Stimulated activated CD4-positive, alpha-beta T cell treated with anti-CD3 and anti-CD28 coated beads, Interleukin-1b, Interleukin-23, amount 100 ng/mL, for 1 hour (primary cell): ENCODE measurements around the gene ATP7B.
"Not testable (repeated sequence)": the region's sequence is repeated elsewhere in the genome, so short reads cannot be mapped to it uniquely, and the experiment has no call there.

Experiments used
- DNase-seq, 2 donors: peaks; one replicate each; pipeline ENCODE4 v3.0.0-alpha.2; 2020; ENCODE audit warnings: low read depth in 2 of 2

ATP7B gene

GRCh38 chr13:52010890-52011631 lies at the start of gene ATP7B:
Gene ATP7B (minus strand): TSS chr13:52011450. CDS start chr13:52011337, 113 bp downstream.
- DNase-seq = no peak

GRCh38 chr13:52053460-52053859 lies 42.2 kb upstream of the ATP7B start:
- no peak for DNase-seq

- DNase-seq = no peak
These were observed 40.1 kb upstream of the ATP7B start for GRCh38 chr13:52051400-52051799.

GRCh38 chr13:52048516-52048915 lies 37.3 kb upstream of the ATP7B start:
- no peak for DNase-seq

DNA sequence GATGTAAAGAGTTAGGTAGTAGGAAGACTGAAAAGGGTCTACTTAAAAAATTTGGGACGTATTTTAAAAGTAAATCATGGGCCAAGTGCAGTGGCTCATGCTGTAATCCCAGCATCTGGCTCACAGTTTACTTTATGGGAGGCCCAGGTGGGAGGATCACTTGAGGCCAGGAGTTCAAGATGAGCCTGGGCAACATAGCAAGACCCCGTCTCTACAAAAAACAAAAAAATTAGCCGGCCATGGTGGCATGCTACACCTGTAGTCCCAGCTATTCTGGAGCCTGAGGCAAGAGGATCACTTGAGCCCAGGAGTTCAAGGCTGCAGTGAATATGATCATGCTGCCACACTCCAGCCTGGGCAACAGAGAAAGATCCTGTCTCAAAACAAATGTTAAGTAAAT lies 36.2 kb upstream of the ATP7B start:
- DNase-seq = no peak

DNA sequence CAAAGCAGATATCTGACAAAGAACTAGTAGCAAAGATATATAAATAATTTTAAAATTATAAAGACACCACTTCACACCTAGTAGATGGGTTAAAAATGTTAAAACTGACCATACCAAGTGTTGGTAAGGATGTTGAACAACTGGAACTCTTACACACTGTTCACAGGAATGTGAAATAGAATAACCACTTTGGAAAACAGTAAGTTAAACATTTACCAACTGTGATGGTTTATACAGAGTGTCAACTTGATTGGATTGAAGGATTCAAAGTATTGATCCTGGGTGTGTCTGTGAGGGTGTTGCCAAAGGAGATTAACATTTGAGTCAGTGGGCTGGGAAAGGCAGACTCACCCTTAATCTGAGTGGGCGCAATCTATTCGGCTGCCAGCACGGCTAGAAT lies 32.4 kb upstream of the ATP7B start:
- no peak for DNase-seq

DNA sequence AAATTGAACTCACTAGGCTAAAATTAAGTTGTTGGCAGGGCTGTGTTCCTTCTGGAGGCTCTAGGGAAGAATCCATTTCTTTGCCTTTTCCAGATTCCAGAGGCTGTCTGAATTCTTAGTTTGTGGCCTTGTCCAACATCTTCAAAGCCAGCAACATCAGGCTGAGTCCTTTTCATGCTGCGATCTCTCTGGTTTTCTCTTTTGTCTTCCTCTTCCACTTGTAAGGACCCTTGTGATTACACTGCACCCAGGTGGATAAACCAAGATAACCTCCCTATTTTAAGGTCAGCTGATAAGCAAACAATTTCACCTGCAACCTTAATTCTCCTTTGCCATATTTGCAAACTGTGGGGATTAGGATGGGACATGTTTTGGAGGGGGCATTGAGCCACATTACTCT lies 24.8 kb upstream of the ATP7B start:
- DNase-seq = no peak

DNA sequence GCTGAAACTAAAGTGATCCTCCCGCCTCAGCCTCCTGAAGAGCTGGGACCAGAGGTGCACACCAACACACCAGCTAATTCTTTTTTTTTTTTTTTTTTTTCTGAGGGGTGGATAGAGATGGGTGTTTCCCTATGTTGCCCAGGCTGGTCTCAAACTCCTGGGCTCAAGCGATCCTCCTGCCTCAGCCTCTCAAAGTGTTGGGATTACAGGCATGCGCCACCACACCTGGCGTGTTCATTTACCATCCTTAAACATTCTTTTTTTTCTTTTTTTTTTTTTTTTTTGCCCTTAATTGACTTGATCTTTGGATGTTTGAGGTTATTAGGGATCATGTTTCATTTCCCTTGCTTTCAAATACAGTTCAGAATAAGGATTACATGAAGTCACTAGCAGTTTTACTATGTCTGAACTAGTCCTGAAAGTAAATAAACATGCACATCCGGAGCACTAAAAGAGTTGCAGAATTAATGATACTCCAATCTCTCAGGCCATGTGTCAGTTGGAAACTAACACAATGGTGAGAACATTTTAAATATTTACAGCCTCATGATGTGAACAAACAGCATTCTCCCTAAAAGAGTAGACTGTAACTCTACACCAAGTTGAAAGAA lies 23.5 kb upstream of the ATP7B start:
- DNase-seq = no peak

GRCh38 chr13:52033039-52033438 lies 21.8 kb upstream of the ATP7B start:
- no peak for DNase-seq

DNA sequence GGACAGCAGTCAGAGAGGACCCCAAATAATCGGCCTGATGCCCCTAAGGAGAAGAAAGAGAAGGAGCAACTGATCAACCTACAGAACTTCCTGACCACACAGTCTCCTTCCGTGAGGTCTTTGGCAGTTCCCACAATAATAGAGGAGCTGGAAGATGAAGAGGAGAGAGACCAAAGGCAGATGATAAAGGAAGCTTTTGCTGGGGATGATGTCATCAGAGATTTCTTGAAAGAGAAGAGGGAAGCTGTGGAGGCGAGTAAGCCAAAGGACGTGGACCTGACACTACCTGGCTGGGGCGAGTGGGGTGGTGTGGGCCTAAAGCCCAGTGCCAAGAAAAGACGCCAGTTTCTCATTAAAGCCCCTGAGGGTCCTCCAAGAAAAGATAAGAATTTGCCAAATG lies 19.2 kb upstream of the ATP7B start:
- not testable (repeated sequence) for DNase-seq

- DNase-seq = no peak
These were observed 18.3 kb upstream of the ATP7B start for GRCh38 chr13:52029569-52029968.

DNA sequence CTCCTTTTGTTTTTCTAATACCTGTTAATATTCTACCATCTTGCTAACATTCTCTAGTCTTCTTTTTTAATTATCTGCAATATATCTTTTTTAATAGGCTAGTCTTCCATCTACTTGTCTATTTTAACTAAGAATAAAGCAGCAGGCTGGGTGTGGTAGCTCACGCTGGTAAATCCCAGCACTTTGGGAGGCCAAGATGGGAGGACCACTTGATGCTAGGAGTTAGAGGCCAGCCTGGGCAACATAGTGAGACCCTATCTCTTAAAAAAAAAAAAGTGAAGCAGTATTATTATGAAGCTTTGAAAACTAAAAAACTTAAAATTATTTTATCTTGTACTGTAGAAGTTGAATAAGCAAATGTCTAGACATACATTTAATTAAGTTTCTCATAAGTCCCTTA lies 16.6 kb upstream of the ATP7B start:
- no peak for DNase-seq

- no peak for DNase-seq
These were observed 15.0 kb upstream of the ATP7B start for GRCh38 chr13:52026246-52026626.

DNA sequence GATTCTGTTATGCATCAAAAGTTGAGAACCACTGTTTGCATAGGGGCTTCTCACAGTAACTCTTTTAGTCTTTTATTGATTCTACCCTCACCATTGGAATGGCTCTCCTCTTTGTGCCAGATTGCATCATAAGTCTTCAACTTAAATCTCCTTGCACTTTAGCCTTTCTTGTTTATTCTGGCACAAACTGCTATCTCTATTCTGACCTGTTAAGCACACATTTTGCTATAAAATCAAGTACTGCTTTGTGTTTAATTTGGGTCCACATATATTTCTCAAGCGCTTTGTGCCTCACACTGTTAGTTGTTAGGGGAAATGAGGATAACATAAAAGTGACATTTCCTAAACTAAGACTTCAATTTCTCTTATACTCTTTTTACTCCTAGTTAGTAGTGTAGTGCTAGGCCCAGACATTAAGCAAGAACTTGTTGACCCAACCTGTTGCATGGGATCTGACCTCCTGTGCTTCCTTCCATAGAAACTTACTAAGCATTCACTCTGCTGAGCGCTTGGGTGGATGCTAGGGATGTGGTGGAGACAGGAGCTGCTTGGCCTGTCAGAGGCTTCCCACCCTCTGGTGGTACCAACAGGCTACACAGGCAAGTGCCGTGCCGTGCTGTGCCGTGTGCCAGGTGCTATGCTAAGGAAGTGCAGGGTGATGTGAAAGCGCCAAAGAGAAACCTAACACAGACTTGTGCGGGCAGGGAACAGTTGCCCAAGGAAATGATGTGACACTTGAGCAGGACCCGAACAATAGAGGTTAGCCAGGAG lies 14.4 kb upstream of the ATP7B start:
- no peak for DNase-seq

GRCh38 chr13:52024481-52024880 lies 13.2 kb upstream of the ATP7B start, which contains the start of gene UTP14C:
Gene UTP14C (plus strand): TSS chr13:52024691. CDS start chr13:52028805, 4,114 bp downstream.
- DNase-seq = no peak

GRCh38 chr13:52022356-52022755 lies 11.1 kb upstream of the ATP7B start:
- DNase-seq = no peak

- DNase-seq = no peak
These were observed 8.9 kb upstream of the ATP7B start for GRCh38 chr13:52020191-52020590.

- no peak for DNase-seq
These were observed 5.0 kb upstream of the ATP7B start for GRCh38 chr13:52016296-52016695.

DNA sequence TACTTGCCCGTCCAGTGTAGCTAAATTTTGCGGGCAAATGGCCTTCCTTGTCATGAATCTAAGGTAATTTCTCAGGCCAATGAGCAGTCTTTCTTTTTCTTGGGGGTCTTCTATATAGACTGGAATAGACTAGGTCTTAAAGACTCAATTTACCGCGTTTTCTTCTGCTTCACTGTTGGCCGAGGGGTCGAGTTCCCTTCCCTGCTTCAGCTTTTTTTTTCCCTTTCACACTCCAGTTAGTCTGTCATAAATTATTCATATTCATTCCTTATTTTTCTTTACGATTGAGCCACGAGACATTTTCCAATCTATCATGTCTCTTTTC lies 1.2 kb upstream of the ATP7B start:
- no peak for DNase-seq

- DNase-seq = peak; percentile 97 to 99
These were observed 622 bp upstream of the ATP7B start, which contains the start of gene ALG11 for GRCh38 chr13:52011632-52012511. Gene ALG11 (plus strand): TSS chr13:52012398. CDS start chr13:52012419, 21 bp downstream.

- DNase-seq = no peak
These were observed 1.3 kb downstream of the ATP7B start for GRCh38 chr13:52009946-52010345.
